Endothelial cell of umbilical vein (primary cell): Measurements from ENCODE around the gene KRT33A. TPM values are rescaled to one million over a fixed set of nuclear protein-coding genes. Genes with fewer than 3 reads are reported as not detected.

Experiments
- BruUV-seq: library from RNA; stranded (reverse); fragments of 400-500 nt; replicated peaks from 2 replicates; lab custom pipeline; 2021; lab: Mats Ljungman, UMichigan
- CTCF ChIA-PET: fragments of 300-600, 350-600 bp; sonication (Branson Sonifier 250); formaldehyde crosslinking; loops from one replicate; lab custom pipeline; 2021; ENCODE audit warnings: antibody characterized with exemption, inconsistent platforms; lab: Charles Lee
- POLR2A ChIA-PET: fragments of 300-600, 350-600 bp; sonication (Branson Sonifier 250); formaldehyde crosslinking; loops from one replicate; lab custom pipeline; 2021; ENCODE audit warnings: antibody characterized with exemption, inconsistent platforms; lab: Charles Lee
- DNase-seq: peaks from one replicate; pipeline ENCODE4 v3.0.0-alpha.2; 2011; ENCODE audit warnings: low read depth, low spot score
- FAIRE-seq: peaks from 2 replicates; lab custom pipeline; 2011; peaks lifted over from hg19 to GRCh38; lab: Jason Lieb, UNC
- H2AFZ ChIP-seq: 2 replicates; pipeline ENCODE4 v1.6.0; 2012; ENCODE audit warnings: low read depth, low read length, control low read depth, inconsistent platforms
- H3K27ac ChIP-seq: 2 replicates; pipeline ENCODE4 v1.5.1; 2011; ENCODE audit warnings: low read depth, mild to moderate bottlenecking, control low read depth, low read length, moderate library complexity; ENCODE audit not compliant: insufficient read depth
- H3K27me3 ChIP-seq, 2 experiments: 2 replicates each; pipeline versions ENCODE4 v1.6.0 to v1.6.1; 2011; ENCODE audit warnings: low read length in 2 of 2, mixed read lengths in 1 of 2; ENCODE audit not compliant: control insufficient read depth in 2 of 2, insufficient read depth in 2 of 2
- H3K36me3 ChIP-seq, 2 experiments: 2 replicates in 1 of 2; 3 replicates in 1 of 2; pipeline ENCODE4 v1.5.1; 2011; ENCODE audit warnings: low read length in 2 of 2, mild to moderate bottlenecking in 1 of 2, moderate library complexity in 1 of 2; ENCODE audit not compliant: control insufficient read depth in 2 of 2, insufficient read depth in 2 of 2; ENCODE audit errors: extremely low read depth in 1 of 2
- H3K4me1 ChIP-seq: 3 replicates; pipeline ENCODE4 v1.5.1; 2011; ENCODE audit warnings: mild to moderate bottlenecking, low read length; ENCODE audit not compliant: control insufficient read depth, insufficient read depth; ENCODE audit errors: extremely low read depth
- H3K4me2 ChIP-seq: 2 replicates; pipeline ENCODE4 v1.6.1; 2011; ENCODE audit warnings: low read length, control low read depth, mixed read lengths; ENCODE audit not compliant: insufficient read depth
- H3K4me3 ChIP-seq, 3 experiments: fragments of 200-600 bp in 1 of 3; sonication (generic), shearing (Covaris generic) in 1 of 3; replicated peaks in 1 of 3; 2 replicates each; pipeline ENCODE4 v1.5.1; 2011 to 2016; ENCODE audit warnings: control low read depth in 3 of 3, low read length in 3 of 3, mild to moderate bottlenecking in 2 of 3, inconsistent platforms in 1 of 3, low read depth in 1 of 3, moderate library complexity in 1 of 3; ENCODE audit not compliant: insufficient read depth in 1 of 3
- H3K79me2 ChIP-seq: 2 replicates; pipeline ENCODE4 v1.6.0; 2012; ENCODE audit warnings: low read length, inconsistent platforms; ENCODE audit not compliant: control insufficient read depth, insufficient read depth
- H3K9ac ChIP-seq: replicated peaks from 2 replicates; pipeline ENCODE3; 2011; ENCODE audit warnings: low read length, control low read depth; ENCODE audit not compliant: insufficient read depth; ENCODE audit errors: extremely low read depth
- H3K9me1 ChIP-seq: replicated peaks from 3 replicates; pipeline ENCODE4 v1.6.0; 2011; ENCODE audit warnings: mild to moderate bottlenecking, low read length; ENCODE audit not compliant: control insufficient read depth, insufficient read depth; ENCODE audit errors: extremely low read depth
- H3K9me3 ChIP-seq: replicated peaks from 2 replicates; pipeline ENCODE4 v1.5.1; 2012; ENCODE audit warnings: low read length, inconsistent platforms; ENCODE audit not compliant: control insufficient read depth, insufficient read depth
- H4K20me1 ChIP-seq: replicated peaks from 2 replicates; pipeline ENCODE3; 2011; ENCODE audit warnings: mild to moderate bottlenecking, low read length; ENCODE audit not compliant: control insufficient read depth, insufficient read depth; ENCODE audit errors: extremely low read depth
- CTCF ChIP-seq, 2 donors: IDR thresholded peaks; 1 replicate in 1 of 2; 2 replicates in 1 of 2; pipeline ENCODE4 v1.5.1; 2011; ENCODE audit warnings: low read length in 2 of 2, mild to moderate bottlenecking in 2 of 2, moderate library complexity in 2 of 2, control low read depth in 1 of 2, inconsistent platforms in 1 of 2, low read depth in 1 of 2; ENCODE audit not compliant: insufficient read depth in 1 of 2; ENCODE audit errors: extremely low read depth in 1 of 2
- EZH2 ChIP-seq: IDR thresholded peaks from 2 replicates; pipeline ENCODE4 v1.6.1; 2012; ENCODE audit warnings: borderline replicate concordance, low read depth, mild to moderate bottlenecking, moderate library complexity, low read length, inconsistent platforms; ENCODE audit not compliant: severe bottlenecking
- FOS ChIP-seq: IDR thresholded peaks from 2 replicates; pipeline ENCODE4 v1.6.1; 2011; ENCODE audit warnings: mild to moderate bottlenecking, low read length, moderate library complexity, borderline replicate concordance; ENCODE audit not compliant: insufficient read depth
- JUN ChIP-seq: IDR thresholded peaks from 2 replicates; pipeline ENCODE4 v1.6.1; 2011; ENCODE audit warnings: borderline replicate concordance, low read depth; ENCODE audit not compliant: insufficient read length, insufficient read depth
- MAX ChIP-seq: IDR thresholded peaks from 2 replicates; pipeline ENCODE4 v1.6.1; 2011; ENCODE audit not compliant: insufficient read depth, insufficient read length
- MYC ChIP-seq: IDR thresholded peaks from one replicate; pipeline ENCODE4 v1.6.1; 2011; ENCODE audit warnings: mild to moderate bottlenecking, low read depth, low read length
- POLR2A ChIP-seq: IDR thresholded peaks from 2 replicates; pipeline ENCODE4 v1.6.1; 2012; ENCODE audit warnings: low read depth, mild to moderate bottlenecking, control low read depth, low read length
- POLR2AphosphoS5 ChIP-seq: IDR thresholded peaks from 2 replicates; pipeline ENCODE4 v1.6.1; 2012; ENCODE audit warnings: low read depth, mild to moderate bottlenecking, control low read depth, low read length, moderate library complexity; ENCODE audit not compliant: insufficient read depth
- dilution Hi-C: fragments of 300-500 bp; cut with MboI; formaldehyde crosslinking; loops from one replicate; pipeline ENCODE4 v1.15.0; 2019; ENCODE audit warnings: low sequenced_read_pairs; ENCODE audit not compliant: extremely low pct_ligation_motif_present
- intact Hi-C: fragments of 100-400 bp; cut with micrococcal nuclease; formaldehyde crosslinking; loops from one replicate; pipeline ENCODE4 v1.10.0; 2022
- polyA plus RNA-seq, 4 experiments: library from polyadenylated mRNA; depleted of rRNA in 3 of 4; stranded (reverse) in 3 of 4; unstranded in 1 of 4; fragments of >200 nt; gene quantifications; 2 replicates each; pipeline versions ENCODE4 v1.2.1 to v1.2.3, GENCODE V29; 2011 to 2012; ENCODE audit warnings: missing spikeins in 1 of 4
- total RNA-seq: library from RNA; stranded (reverse); gene quantifications from 2 replicates; pipeline ENCODE4 v1.2.3, GENCODE V29; 2021

The KRT33A gene
- total and polyA plus RNA-seq, 2 donors (not counting 3 experiments of a cell fraction or from before 2014, with no cell fraction given), result not detected

- DNase-seq (peak; percentile 44), FAIRE-seq (peak; percentile 82)
- H3K9ac ChIP-seq, result no peak overlapping the region
- H3K36me3 ChIP-seq, result no peaks in the 10 kb centered on the region
- dilution Hi-C loops (no loop called here), intact Hi-C loops (loop anchor here (1.0 to 10.0 kb wide), 4 partner anchors 335 to 526 kb away; no protein-coding TSS in a partner anchor)
- BruUV-seq, result no TSS peak
- H3K4me1 ChIP-seq, result no peaks in the 10 kb centered on the region
- no peak overlapping the region for H3K4me3 ChIP-seq
- CTCF ChIA-PET, result interaction anchor here (0.7 to 3.9 kb wide), 15 partner anchors 8 to 473 kb away, joined by 3 to 16 read pairs (median 4); no protein-coding TSS in a partner anchor
- POLR2A ChIA-PET, result no interaction called here
- H3K27ac ChIP-seq, result no peak overlapping the region
- no peaks in the 10 kb centered on the region for H4K20me1 ChIP-seq
- no peak overlapping the region for H2AFZ ChIP-seq
- TF ChIP-seq JUN, result no peak
- no peak for TF ChIP-seq EZH2
- peak; percentile 77 to 87 for TF ChIP-seq CTCF (IDR thresholded peaks at IDR 0.05; ENCODE audit: extremely low read depth in 1 of 2, insufficient read depth in 1 of 2, low read depth in 1 of 2, low read length in 2 of 2)
- TF ChIP-seq FOS, result no peak
- no peak for TF ChIP-seq POLR2A
- TF ChIP-seq MAX, result no peak
- TF ChIP-seq POLR2AphosphoS5, result no peak
- no peak for TF ChIP-seq MYC
- no peaks in the 10 kb centered on the region for H3K79me2 ChIP-seq
- H3K9me1 ChIP-seq, result no peaks in the 10 kb centered on the region
- H3K9me3 ChIP-seq, result no peaks in the 10 kb centered on the region
- H3K27me3 ChIP-seq, result no peaks in the 10 kb centered on the region
- H3K4me2 ChIP-seq, result no peak overlapping the region
These were observed 21.2 kb downstream of the KRT33A start for GRCh38 chr17:41329279-41329948.
